ENCODE data around the gene EIF4H. TPM values are rescaled to one million over a fixed set of nuclear protein-coding genes. Genes with fewer than 3 reads are reported as not detected.
A peak's percentile ranks its signal among the peaks of the same experiment; 100 is the strongest.
"Not testable (repeated sequence)": the region's sequence is repeated elsewhere in the genome, so short reads cannot be mapped to it uniquely, and the experiment has no call there.

EIF4H gene
- total RNA-seq, 1 experiment from 2014 or later, result 453 TPM

DNA sequence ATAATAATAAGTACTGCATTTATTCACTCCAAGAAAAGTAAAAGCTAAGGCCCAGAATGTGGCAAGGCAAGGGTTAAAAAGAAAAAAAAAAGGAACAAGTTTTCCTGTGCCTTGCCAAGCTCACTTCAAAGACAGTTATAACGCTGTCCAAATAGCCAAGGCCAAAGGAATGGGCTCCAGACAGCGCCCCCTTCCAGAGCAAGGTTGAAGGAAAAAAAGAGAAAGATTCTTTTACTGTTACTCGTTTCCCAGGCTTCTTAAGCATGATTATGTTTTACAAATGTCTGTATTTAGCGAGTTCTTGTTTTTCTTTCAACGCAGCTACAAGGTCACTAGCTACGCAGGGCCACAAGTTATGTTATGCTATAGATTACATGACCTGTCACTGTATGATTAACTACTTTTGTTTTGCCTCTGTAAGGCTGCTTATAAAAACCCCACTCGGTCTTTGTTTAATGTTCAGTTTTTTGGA is 9.1 kb upstream of the EIF4H start:
- no TSS peak for BruUV-seq (replicated peaks)
- ChIA-PET CTCF (interaction anchor here (0.6 kb wide), 1 partner anchor 1573 kb away, joined by 3 read pairs; no protein-coding TSS in a partner anchor), POLR2A (ENCODE audit: low non-redundant PET) (interaction anchor here (0.6 kb wide), 1 partner anchor 829 kb away, joined by 4 read pairs; no protein-coding TSS in a partner anchor)
- Histone ChIP-seq H3K27ac (ENCODE audit: low read depth, low read length, poor library complexity, severe bottlenecking) (no peak overlapping the region), H3K4me3 (ENCODE audit: low read depth, low read length, poor library complexity, severe bottlenecking) (no peak overlapping the region), H3K9me3 (ENCODE audit: low read depth, low read length, poor library complexity, severe bottlenecking) (no peaks in the 10 kb centered on the region), H3K36me3 (ENCODE audit: insufficient read depth, low read length, poor library complexity, severe bottlenecking) (no peaks in the 10 kb centered on the region), H3K4me1 (ENCODE audit: insufficient read depth, low read length, poor library complexity, severe bottlenecking) (no peaks in the 10 kb centered on the region), H3K27me3 (replicated peaks; ENCODE audit: insufficient read depth, low read depth, low read length, poor library complexity) (no peaks in the 10 kb centered on the region)
- TF ChIP-seq EZH2 (IDR thresholded peaks at IDR 0.05; ENCODE audit: borderline replicate concordance, low read depth, low read length, poor library complexity, severe bottlenecking), result no peak
- TF ChIP-seq, protein P1, sequence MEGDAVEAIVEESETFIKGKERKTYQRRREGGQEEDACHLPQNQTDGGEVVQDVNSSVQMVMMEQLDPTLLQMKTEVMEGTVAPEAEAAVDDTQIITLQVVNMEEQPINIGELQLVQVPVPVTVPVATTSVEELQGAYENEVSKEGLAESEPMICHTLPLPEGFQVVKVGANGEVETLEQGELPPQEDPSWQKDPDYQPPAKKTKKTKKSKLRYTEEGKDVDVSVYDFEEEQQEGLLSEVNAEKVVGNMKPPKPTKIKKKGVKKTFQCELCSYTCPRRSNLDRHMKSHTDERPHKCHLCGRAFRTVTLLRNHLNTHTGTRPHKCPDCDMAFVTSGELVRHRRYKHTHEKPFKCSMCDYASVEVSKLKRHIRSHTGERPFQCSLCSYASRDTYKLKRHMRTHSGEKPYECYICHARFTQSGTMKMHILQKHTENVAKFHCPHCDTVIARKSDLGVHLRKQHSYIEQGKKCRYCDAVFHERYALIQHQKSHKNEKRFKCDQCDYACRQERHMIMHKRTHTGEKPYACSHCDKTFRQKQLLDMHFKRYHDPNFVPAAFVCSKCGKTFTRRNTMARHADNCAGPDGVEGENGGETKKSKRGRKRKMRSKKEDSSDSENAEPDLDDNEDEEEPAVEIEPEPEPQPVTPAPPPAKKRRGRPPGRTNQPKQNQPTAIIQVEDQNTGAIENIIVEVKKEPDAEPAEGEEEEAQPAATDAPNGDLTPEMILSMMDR (conservative IDR thresholded peaks at IDR 0.05; ENCODE audit: low read depth, low read length), result peak; percentile 38
- intact Hi-C loops (cut with micrococcal nuclease; ENCODE audit: unreplicated experiment), result no loop called here
- DNase-seq (ENCODE audit: low spot score), result no peak

DNA sequence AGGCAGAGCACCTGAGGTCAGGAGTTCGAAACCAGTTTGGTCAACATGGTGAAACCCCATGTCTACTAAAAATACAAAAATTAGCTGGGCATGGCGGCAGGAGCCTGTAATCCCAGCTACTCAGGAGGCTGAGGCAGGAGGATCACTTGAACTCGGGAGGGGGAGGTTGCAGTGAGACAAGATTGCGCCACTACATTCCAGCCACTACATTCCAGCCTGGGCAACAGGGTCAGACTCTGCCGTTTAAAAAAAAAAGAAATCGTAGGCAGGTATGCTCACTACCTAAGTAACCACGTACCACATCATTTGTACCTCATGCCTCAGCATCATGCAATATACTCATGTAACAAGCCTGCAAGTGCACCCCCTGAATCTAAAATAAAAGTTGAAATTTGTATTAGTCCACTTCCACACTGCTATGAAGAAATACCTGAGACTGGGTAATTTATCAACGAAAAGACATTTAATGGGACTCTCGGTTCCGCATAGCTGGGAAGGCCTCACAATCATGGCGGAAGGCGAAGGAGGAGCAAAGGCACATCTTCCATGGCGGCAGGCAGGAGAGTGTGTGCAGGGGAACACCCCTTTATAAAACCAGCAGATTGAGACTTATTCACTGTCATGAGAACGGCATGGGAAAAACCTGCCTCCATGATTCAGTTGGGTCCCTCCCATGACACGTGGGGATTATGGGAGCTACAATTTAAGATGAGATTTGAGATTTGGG is 8.1 kb upstream of the EIF4H start:
- ChIA-PET POLR2A (ENCODE audit: low non-redundant PET) (no interaction called here), CTCF (no interaction called here)
- no TSS peak for BruUV-seq (replicated peaks)

DNA sequence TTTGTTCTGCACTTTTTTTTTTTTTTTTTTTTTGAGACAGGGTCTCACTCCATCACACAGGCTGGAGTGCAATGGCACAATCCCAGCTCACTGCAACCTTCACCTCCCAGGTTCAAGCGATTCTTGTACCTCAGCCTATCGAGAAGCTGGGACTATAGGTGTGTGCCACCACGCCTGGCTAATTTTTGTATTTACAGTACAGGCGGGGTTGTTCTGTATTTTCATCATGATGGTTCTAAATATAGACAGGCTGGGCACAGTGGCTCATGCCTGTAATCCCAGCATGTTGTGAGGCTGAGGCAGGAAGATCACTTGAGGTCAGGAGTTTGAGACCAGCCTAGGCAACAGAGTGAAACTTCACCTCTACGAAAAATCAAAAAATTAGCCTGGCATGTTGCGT is 6.8 kb upstream of the EIF4H start:
- CTCF ChIA-PET; DNase-seq (ENCODE audit: low spot score); H3K4me3 ChIP-seq (ENCODE audit: low read depth, low read length, poor library complexity, severe bottlenecking); intact Hi-C loops (cut with micrococcal nuclease; ENCODE audit: unreplicated experiment); H3K27ac ChIP-seq (ENCODE audit: low read depth, low read length, poor library complexity, severe bottlenecking); POLR2A ChIA-PET (ENCODE audit: low non-redundant PET); H3K4me1 ChIP-seq (ENCODE audit: insufficient read depth, low read length, poor library complexity, severe bottlenecking); H3K9me3 ChIP-seq (ENCODE audit: low read depth, low read length, poor library complexity, severe bottlenecking); BruUV-seq (replicated peaks); H3K36me3 ChIP-seq (ENCODE audit: insufficient read depth, low read length, poor library complexity, severe bottlenecking); H3K27me3 ChIP-seq (replicated peaks; ENCODE audit: insufficient read depth, low read depth, low read length, poor library complexity): not testable (repeated sequence)

More for the DNA sequence above, 8.1 kb upstream of the EIF4H start:
- Histone ChIP-seq H3K9me3 (ENCODE audit: low read depth, low read length, poor library complexity, severe bottlenecking) (no peaks in the 10 kb centered on the region), H3K27ac (ENCODE audit: low read depth, low read length, poor library complexity, severe bottlenecking) (no peak overlapping the region), H3K27me3 (replicated peaks; ENCODE audit: insufficient read depth, low read depth, low read length, poor library complexity) (no peaks in the 10 kb centered on the region), H3K36me3 (ENCODE audit: insufficient read depth, low read length, poor library complexity, severe bottlenecking) (no peaks in the 10 kb centered on the region), H3K4me1 (ENCODE audit: insufficient read depth, low read length, poor library complexity, severe bottlenecking) (no peaks in the 10 kb centered on the region), H3K4me3 (ENCODE audit: low read depth, low read length, poor library complexity, severe bottlenecking) (no peak overlapping the region)
- TF ChIP-seq, protein P1 (conservative IDR thresholded peaks at IDR 0.05; ENCODE audit: low read depth, low read length), result no peak
- TF ChIP-seq EZH2 (IDR thresholded peaks at IDR 0.05; ENCODE audit: borderline replicate concordance, low read depth, low read length, poor library complexity, severe bottlenecking), result no peak
- intact Hi-C loops (cut with micrococcal nuclease; ENCODE audit: unreplicated experiment), result no loop called here
- no peak for DNase-seq (ENCODE audit: low spot score)

Measured in A673 (cell line).